Vagina (tissue), 2 donors: ENCODE results near the gene KMT2C.

Experiments
- POLR2A ChIP-seq, 2 donors: fragments of 450-650 bp; IDR thresholded peaks; one replicate each; pipeline ENCODE4 v1.6.1; 2017; ENCODE audit warnings: antibody characterized with exemption in 2 of 2, mild to moderate bottlenecking in 2 of 2, moderate library complexity in 2 of 2
- TF ChIP-seq, protein P1 (sequence below), 3 experiments: fragments of 450-650 bp in 2 of 3; fragments of 200-600 bp in 1 of 3; sonication (generic) in 1 of 3; IDR thresholded peaks; one replicate each; pipeline ENCODE4 v1.5.1; 2017 to 2019; ENCODE audit warnings: antibody characterized with exemption in 3 of 3, mild to moderate bottlenecking in 2 of 3, moderate library complexity in 2 of 3

DNA sequence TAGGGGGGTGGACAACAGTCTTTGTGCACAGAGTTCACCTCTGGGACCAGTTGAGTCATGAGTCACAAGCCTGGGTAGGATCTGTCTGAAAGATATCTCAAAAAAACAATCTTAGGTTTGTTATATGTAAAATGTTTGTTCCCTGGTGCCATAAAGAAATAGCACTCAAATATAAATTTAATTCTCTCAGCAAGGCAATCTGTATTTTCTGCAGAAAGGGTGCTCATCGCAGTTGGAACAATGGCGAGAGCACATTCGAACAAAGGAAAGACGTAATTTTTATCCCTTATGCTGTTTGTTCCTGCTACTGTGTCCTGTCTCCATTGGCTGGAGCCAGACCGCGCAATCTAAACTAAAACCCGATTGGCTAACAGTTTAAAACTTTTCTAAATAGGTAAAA, 346.6 kb downstream of the KMT2C start:
- TF ChIP-seq, protein P1, sequence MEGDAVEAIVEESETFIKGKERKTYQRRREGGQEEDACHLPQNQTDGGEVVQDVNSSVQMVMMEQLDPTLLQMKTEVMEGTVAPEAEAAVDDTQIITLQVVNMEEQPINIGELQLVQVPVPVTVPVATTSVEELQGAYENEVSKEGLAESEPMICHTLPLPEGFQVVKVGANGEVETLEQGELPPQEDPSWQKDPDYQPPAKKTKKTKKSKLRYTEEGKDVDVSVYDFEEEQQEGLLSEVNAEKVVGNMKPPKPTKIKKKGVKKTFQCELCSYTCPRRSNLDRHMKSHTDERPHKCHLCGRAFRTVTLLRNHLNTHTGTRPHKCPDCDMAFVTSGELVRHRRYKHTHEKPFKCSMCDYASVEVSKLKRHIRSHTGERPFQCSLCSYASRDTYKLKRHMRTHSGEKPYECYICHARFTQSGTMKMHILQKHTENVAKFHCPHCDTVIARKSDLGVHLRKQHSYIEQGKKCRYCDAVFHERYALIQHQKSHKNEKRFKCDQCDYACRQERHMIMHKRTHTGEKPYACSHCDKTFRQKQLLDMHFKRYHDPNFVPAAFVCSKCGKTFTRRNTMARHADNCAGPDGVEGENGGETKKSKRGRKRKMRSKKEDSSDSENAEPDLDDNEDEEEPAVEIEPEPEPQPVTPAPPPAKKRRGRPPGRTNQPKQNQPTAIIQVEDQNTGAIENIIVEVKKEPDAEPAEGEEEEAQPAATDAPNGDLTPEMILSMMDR (IDR thresholded peaks at IDR 0.05) = no peak
- TF ChIP-seq POLR2A (IDR thresholded peaks at IDR 0.05) = no peak
